Testis (tissue), 3 donors: Measurements from ENCODE around the gene SOX3. TPM values are rescaled to one million over a fixed set of nuclear protein-coding genes. Genes with fewer than 3 reads are reported as not detected.

Source experiments
- DNase-seq: peaks from one replicate; pipeline ENCODE4 v3.0.0-alpha.2; 2019
- H3K27ac ChIP-seq, 2 donors: fragments of 200-600 bp; sonication (generic); one replicate each; pipeline ENCODE4 v1.5.1; 2019
- H3K27me3 ChIP-seq: fragments of 200-600 bp; sonication (generic); one replicate; pipeline ENCODE4 v1.5.1; 2019
- H3K36me3 ChIP-seq: fragments of 200-600 bp; sonication (generic); one replicate; pipeline ENCODE4 v1.5.1; 2017; ENCODE audit warnings: low read depth; ENCODE audit errors: missing control alignments
- H3K4me1 ChIP-seq: fragments of 200-600 bp; sonication (generic); one replicate; pipeline ENCODE4 v1.5.1; 2019
- H3K4me3 ChIP-seq, 2 donors: fragments of 200-600 bp; sonication (generic); one replicate each; pipeline ENCODE4 v1.5.1; 2017 to 2019
- H3K9me3 ChIP-seq: fragments of 200-600 bp; sonication (generic); one replicate; pipeline ENCODE4 v1.5.1; 2017
- POLR2A ChIP-seq: fragments of 450-650 bp; IDR thresholded peaks from one replicate; pipeline ENCODE4 v1.6.1; 2017; ENCODE audit warnings: antibody characterized with exemption, mild to moderate bottlenecking, moderate library complexity
- WGBS, 2 donors: methylation state at CpG; one replicate each; pipeline ENCODE4 v1.1.5; 2018; 5-methylcytosine and 5-hydroxymethylcytosine counted together
- intact Hi-C: fragments of 100-400 bp; cut with DNase I; formaldehyde crosslinking; loops from one replicate; pipeline ENCODE4 v1.15.1; 2023; ENCODE audit warnings: low total_unique reads
- polyA plus RNA-seq: library from polyadenylated mRNA; stranded (reverse); fragments of 350-450 nt; fragmentation: Illumina TruSeq; extraction: RNeasy Lipid Tissue Mini Kit (QIAGEN cat#74804); gene quantifications from one replicate; pipeline ENCODE4 v1.2.3, GENCODE V29; 2014; ENCODE audit warnings: low read depth, low replicate concordance; ENCODE audit not compliant: insufficient read depth
- total RNA-seq, 2 donors: library from RNA; depleted of rRNA; stranded (reverse); fragments of >200 nt; gene quantifications; one replicate each; pipeline ENCODE4 v1.2.3, GENCODE V29; 2016
- TF ChIP-seq, protein P1 (sequence below), 3 experiments: fragments of 450-650 bp in 2 of 3; fragments of 200-600 bp in 1 of 3; sonication (generic) in 1 of 3; IDR thresholded peaks; one replicate each; pipeline ENCODE4 v1.5.1; 2016 to 2019; ENCODE audit warnings: antibody characterized with exemption in 3 of 3, mild to moderate bottlenecking in 2 of 3, moderate library complexity in 1 of 3

The SOX3 gene
- total and polyA plus RNA-seq, 3 donors from 2014 or later, result 2.9 to 18.0 (median 13.7) TPM

DNA sequence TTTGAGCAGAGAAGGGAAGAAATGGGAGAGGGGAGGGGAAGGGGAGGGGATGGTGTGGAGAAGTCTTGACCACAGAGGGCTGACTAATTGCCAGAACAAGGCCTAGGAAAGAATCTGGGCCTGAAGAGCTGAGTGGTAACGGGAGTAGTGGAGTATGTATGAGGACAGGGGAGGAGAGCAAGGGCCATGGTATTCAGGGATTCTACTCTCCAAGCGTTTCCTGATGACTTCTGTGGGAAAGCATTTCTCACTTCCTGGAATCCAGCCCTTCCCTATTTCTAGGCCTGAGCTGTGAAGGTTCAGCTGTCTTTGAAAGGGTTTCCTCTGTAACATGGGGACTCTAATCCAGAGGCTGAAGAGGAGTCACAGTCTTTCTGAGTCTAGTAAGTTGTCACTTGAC lies 19.7 kb upstream of the SOX3 start:
- WGBS, 2 donors, result 86% methylated on average over 2 of the region's 2 CpGs; no CpG with 5 or more reads in 1 of the 2 donors
- DNase-seq, result no peak

DNA sequence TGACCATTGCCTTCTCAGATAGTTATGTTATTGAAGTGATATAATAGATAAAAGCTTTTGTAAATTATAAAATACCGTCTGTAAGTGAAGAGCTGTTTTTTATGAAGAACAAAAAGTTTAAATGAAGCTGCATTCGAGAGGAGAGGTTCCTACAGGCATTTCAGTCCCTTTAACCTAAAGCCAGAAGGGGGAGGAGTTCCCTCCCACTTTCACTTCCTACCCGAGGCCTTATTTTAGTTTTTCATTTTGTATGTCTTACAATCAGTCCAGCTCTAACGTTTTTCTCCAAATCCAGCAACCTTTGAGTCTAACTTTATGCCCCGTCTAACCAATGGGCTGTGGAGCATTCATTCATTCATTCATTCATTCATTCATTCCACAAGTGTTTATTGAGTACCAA lies 16.5 kb upstream of the SOX3 start:
- DNase-seq, result no peak
- no peak for TF ChIP-seq POLR2A
- TF ChIP-seq, protein P1, sequence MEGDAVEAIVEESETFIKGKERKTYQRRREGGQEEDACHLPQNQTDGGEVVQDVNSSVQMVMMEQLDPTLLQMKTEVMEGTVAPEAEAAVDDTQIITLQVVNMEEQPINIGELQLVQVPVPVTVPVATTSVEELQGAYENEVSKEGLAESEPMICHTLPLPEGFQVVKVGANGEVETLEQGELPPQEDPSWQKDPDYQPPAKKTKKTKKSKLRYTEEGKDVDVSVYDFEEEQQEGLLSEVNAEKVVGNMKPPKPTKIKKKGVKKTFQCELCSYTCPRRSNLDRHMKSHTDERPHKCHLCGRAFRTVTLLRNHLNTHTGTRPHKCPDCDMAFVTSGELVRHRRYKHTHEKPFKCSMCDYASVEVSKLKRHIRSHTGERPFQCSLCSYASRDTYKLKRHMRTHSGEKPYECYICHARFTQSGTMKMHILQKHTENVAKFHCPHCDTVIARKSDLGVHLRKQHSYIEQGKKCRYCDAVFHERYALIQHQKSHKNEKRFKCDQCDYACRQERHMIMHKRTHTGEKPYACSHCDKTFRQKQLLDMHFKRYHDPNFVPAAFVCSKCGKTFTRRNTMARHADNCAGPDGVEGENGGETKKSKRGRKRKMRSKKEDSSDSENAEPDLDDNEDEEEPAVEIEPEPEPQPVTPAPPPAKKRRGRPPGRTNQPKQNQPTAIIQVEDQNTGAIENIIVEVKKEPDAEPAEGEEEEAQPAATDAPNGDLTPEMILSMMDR (IDR thresholded peaks at IDR 0.05), result no peak
- Histone ChIP-seq H3K27me3 (no peaks in the 10 kb centered on the region), H3K9me3 (no peaks in the 10 kb centered on the region), H3K36me3 (no peaks in the 10 kb centered on the region), H3K27ac (no peak overlapping the region), H3K4me3 (no peak overlapping the region), H3K4me1 (no peaks in the 10 kb centered on the region)
- 64 to 71% methylated on average over 5 of the region's 5 CpGs for WGBS, 2 donors
- intact Hi-C loops, result no loop called here

More for the DNA sequence above, 19.7 kb upstream of the SOX3 start:
- intact Hi-C loops, result no loop called here
- Histone ChIP-seq H3K27ac (no peak overlapping the region), H3K36me3 (no peaks in the 10 kb centered on the region), H3K27me3 (no peaks in the 10 kb centered on the region), H3K4me3 (no peak overlapping the region), H3K9me3 (no peaks in the 10 kb centered on the region), H3K4me1 (no peaks in the 10 kb centered on the region)
- TF ChIP-seq POLR2A, result no peak
- TF ChIP-seq, protein P1 (IDR thresholded peaks at IDR 0.05), result no peak

DNA sequence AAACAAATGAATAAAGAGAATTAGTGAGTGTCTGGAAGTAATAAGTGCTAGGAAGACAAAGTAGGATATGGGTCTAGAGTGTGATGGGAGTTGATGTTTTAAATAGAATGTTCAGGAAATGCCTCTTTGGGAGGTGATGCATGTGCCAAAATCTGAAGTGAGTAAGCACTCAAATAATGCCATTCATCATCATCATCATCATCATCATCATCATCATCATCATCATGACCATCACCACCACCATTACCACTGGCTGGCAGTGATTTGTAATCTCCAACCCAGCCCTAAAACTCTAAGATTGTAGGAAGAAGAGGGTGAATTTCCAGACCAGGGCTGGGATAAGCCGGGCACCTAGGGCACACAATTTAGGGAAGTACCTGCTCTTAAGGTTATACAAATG lies 9.7 kb upstream of the SOX3 start:
- H3K9me3 ChIP-seq, result no peaks in the 10 kb centered on the region
- no peaks in the 10 kb centered on the region for H3K27me3 ChIP-seq
- DNase-seq, result no peak
- H3K4me1 ChIP-seq, result no peaks in the 10 kb centered on the region
- H3K36me3 ChIP-seq, result no peaks in the 10 kb centered on the region
- intact Hi-C loops, result no loop called here
- WGBS, 2 donors, result 88 to 100% methylated on average over 1 of the region's 1 CpG
- TF ChIP-seq POLR2A, result no peak
- TF ChIP-seq, protein P1 (IDR thresholded peaks at IDR 0.05), result no peak
- no peak overlapping the region for H3K4me3 ChIP-seq
- H3K27ac ChIP-seq, result no peak overlapping the region

DNA sequence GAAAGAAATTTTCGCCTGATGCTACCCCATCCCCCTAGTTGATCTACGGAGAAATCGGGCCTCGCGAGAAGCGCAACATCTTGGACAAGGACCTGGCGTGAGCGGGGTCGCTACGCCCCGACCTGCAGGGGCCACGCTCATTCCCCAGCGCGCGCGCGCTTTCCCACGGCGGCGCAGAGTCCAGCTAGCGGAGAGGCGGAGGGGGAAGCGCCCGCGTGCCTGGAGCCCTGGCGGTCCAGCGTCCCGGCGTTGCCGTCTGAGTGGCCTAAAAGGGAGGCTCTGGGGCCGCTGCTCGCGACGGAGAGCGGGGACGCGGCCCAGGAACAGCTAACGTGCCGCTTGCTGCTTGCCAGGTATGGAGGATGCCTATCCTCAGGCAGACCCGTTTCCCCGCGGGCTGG lies 6.0 kb upstream of the SOX3 start:
- Histone ChIP-seq H3K27me3 (no peaks in the 10 kb centered on the region), H3K27ac (no peak overlapping the region), H3K36me3 (no peaks in the 10 kb centered on the region), H3K4me1 (no peaks in the 10 kb centered on the region), H3K9me3 (no peaks in the 10 kb centered on the region), H3K4me3 (no peak overlapping the region)
- WGBS, 2 donors, result 0 to 5% methylated on average over 1 to 4 of the region's 42 CpGs
- TF ChIP-seq, protein P1 (IDR thresholded peaks at IDR 0.05), result no peak
- no peak for TF ChIP-seq POLR2A
- no peak for DNase-seq
- intact Hi-C loops, result no loop called here

DNA sequence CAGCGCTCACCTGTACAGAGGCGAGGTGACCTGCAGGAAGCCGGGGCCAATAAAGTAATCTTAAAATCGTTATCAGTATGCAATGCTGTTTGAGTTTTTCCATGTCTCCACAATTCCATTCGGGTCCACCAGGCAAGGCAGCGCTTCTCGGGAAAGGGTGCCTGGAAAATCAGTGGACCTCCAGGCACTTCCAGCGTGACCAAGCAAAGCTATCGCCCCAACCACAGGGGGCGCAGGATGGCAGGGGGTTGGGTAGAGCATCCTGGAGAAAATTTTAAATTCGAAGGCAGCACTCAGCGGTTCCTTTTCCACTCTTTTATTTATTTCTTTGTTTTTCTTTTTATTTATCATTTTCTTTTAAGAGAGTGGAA lies 5.4 kb upstream of the SOX3 start:
- DNase-seq, result no peak

More for the DNA sequence above, 5.4 kb upstream of the SOX3 start:
- intact Hi-C loops, result no loop called here
- no peaks in the 10 kb centered on the region for H3K36me3 ChIP-seq
- no peaks in the 10 kb centered on the region for H3K9me3 ChIP-seq
- no peaks in the 10 kb centered on the region for H3K27me3 ChIP-seq
- H3K4me1 ChIP-seq, result no peaks in the 10 kb centered on the region
- no peak overlapping the region for H3K27ac ChIP-seq
- no peak overlapping the region for H3K4me3 ChIP-seq
- TF ChIP-seq POLR2A, result no peak
- TF ChIP-seq, protein P1 (IDR thresholded peaks at IDR 0.05), result no peak
- WGBS, 2 donors, result 4 to 6% methylated on average over 7 to 12 of the region's 12 CpGs
